Gastroesophageal sphincter (tissue), 4 donors: ENCODE data around the gene GGT1. TPM values are rescaled to one million over a fixed set of nuclear protein-coding genes. Genes with fewer than 3 reads are reported as not detected.
"Not testable (repeated sequence)": the region's sequence is repeated elsewhere in the genome, so short reads cannot be mapped to it uniquely, and the experiment has no call there.

Experiments
- ATAC-seq: fragments of 150-250 bp; one replicate; pipeline ENCODE4 v1.9.1; 2016; ENCODE audit warnings: mild to moderate bottlenecking, moderate library complexity
- H3K27ac ChIP-seq, 4 donors: fragments of 200-600 bp; sonication (generic) in 3 of 4; 1 replicate in 3 of 4; 2 replicates in 1 of 4; pipeline ENCODE4 v1.5.1; 2016 to 2019
- H3K27me3 ChIP-seq: fragments of 200-600 bp; sonication (generic); one replicate; pipeline ENCODE4 v1.5.1; 2019
- H3K36me3 ChIP-seq, 2 donors: fragments of 200-600 bp; sonication (generic); one replicate each; pipeline ENCODE4 v1.5.1; 2019; ENCODE audit warnings: control low read depth in 1 of 2
- H3K4me1 ChIP-seq, 3 donors: fragments of 200-600 bp; sonication (generic); 1 replicate in 2 of 3; 2 replicates in 1 of 3; pipeline ENCODE4 v1.5.1; 2016 to 2019; ENCODE audit warnings: control low read depth in 2 of 3
- H3K4me3 ChIP-seq, 2 donors: fragments of 200-600 bp; sonication (generic); one replicate each; pipeline ENCODE4 v1.5.1; 2019; ENCODE audit warnings: mild to moderate bottlenecking in 1 of 2, moderate library complexity in 1 of 2
- H3K9me3 ChIP-seq, 3 donors: fragments of 200-600 bp; sonication (generic); one replicate each; pipeline ENCODE4 v1.5.1; 2017 to 2019; ENCODE audit warnings: control low read depth in 2 of 3
- CTCF ChIP-seq, 4 experiments: fragments of 200-600 bp in 2 of 4; fragments of 450-650 bp in 2 of 4; sonication (generic) in 1 of 4; IDR thresholded peaks; one replicate each; pipeline ENCODE4 v1.5.1; 2017 to 2019; ENCODE audit warnings: antibody characterized with exemption in 4 of 4, mild to moderate bottlenecking in 2 of 4, moderate library complexity in 2 of 4
- EP300 ChIP-seq: sonication (generic); formaldehyde crosslinking; IDR thresholded peaks from one replicate; pipeline ENCODE4 v1.6.1; 2017; ENCODE audit warnings: antibody characterized with exemption, mild to moderate bottlenecking
- POLR2A ChIP-seq, 2 donors: fragments of 450-650 bp; IDR thresholded peaks; one replicate each; pipeline ENCODE4 v1.6.1; 2017; ENCODE audit warnings: antibody characterized with exemption in 2 of 2, mild to moderate bottlenecking in 2 of 2, moderate library complexity in 1 of 2
- POLR2AphosphoS5 ChIP-seq: sonication (generic); formaldehyde crosslinking; IDR thresholded peaks from one replicate; pipeline ENCODE4 v1.6.1; 2017; ENCODE audit warnings: antibody characterized with exemption
- WGBS, 2 donors: methylation state at CpG; one replicate each; pipeline ENCODE4 v1.1.5; 2018; ENCODE audit warnings: low coverage in 1 of 2; 5-methylcytosine and 5-hydroxymethylcytosine counted together
- total RNA-seq, 4 donors: library from RNA; depleted of rRNA; stranded (reverse); fragments of >200 nt; gene quantifications; one replicate each; pipeline ENCODE4 v1.1.0, GENCODE V29; 2016

Gene GGT1
- total RNA-seq, 4 donors from 2014 or later = 0.47 to 5.0 (median 3.7) TPM

- Histone ChIP-seq H3K27ac (peak overlapping the region; percentile 62 to 91 (median 88)), H3K27me3 (no peaks in the 10 kb centered on the region), H3K9me3 (no peaks in the 10 kb centered on the region), H3K4me3 (peak overlapping the region; percentile 74 to 80), H3K36me3 (peaks cover 0 to 27% of the 10 kb centered on the region in 2 donors), H3K4me1 (peaks cover 0 to 23% (median 6%) of the 10 kb centered on the region in 3 donors)
- TF ChIP-seq POLR2AphosphoS5 = no peak
- TF ChIP-seq EP300 = no peak
- TF ChIP-seq CTCF (IDR thresholded peaks at IDR 0.05) = no peak
- TF ChIP-seq POLR2A (IDR thresholded peaks at IDR 0.05) = no peak
- ATAC-seq = peak; percentile 10
- 7 to 54% methylated on average over 3 to 12 of the region's 33 CpGs for WGBS, 2 donors
Measured at GRCh38 chr22:24592058-24592850, 10.7 kb upstream of the GGT1 start.

- WGBS, 2 donors = 20 to 40% methylated on average over 1 to 2 of the region's 72 CpGs
- Histone ChIP-seq H3K9me3 (no peaks in the 10 kb centered on the region), H3K4me1 (peaks cover 0 to 23% (median 6%) of the 10 kb centered on the region in 3 donors), H3K27ac (peak within 1 kb of the TSS; percentile 62 to 91 (median 88)), H3K4me3 (peak within 1 kb of the TSS; percentile 74 to 80), H3K36me3 (peaks cover 0 to 20% of the 10 kb centered on the region in 2 donors), H3K27me3 (no peaks in the 10 kb centered on the region)
- ATAC-seq = peak; percentile 97
- no peak for TF ChIP-seq CTCF (IDR thresholded peaks at IDR 0.05)
- peak; percentile 34 to 57 for TF ChIP-seq POLR2A (IDR thresholded peaks at IDR 0.05)
- peak; percentile 58 for TF ChIP-seq POLR2AphosphoS5
- no peak for TF ChIP-seq EP300
Measured at GRCh38 chr22:24592851-24593558, 10.0 kb upstream of the GGT1 start, which contains the start of gene LRRC75B. TSS of gene LRRC75B (minus strand) at chr22:24593073. CDS start at chr22:24593039, 34 bp downstream.

GRCh38 chr22:24593559-24593835 lies 9.5 kb upstream of the GGT1 start:
- not testable (repeated sequence) for ATAC-seq, H3K9me3 ChIP-seq, H3K27me3 ChIP-seq
- Histone ChIP-seq H3K4me1 (peaks cover 0 to 23% (median 6%) of the 10 kb centered on the region in 3 donors), H3K27ac (peak overlapping the region; percentile 57 to 91 (median 88)), H3K36me3 (peaks cover 0 to 15% of the 10 kb centered on the region in 2 donors), H3K4me3 (peak overlapping the region; percentile 74 to 80)
- WGBS, 2 donors = 85% methylated on average over 8 of the region's 10 CpGs; no CpG with 5 or more reads in 1 of the 2 donors

GRCh38 chr22:24593836-24594568 lies 9.0 kb upstream of the GGT1 start:
- H3K36me3 ChIP-seq = peaks cover 0 to 10% of the 10 kb centered on the region in 2 donors
- H3K27ac ChIP-seq = peak overlapping the region in 3 of 4 donors; percentile 26 to 89 (median 87)
- H3K27me3 ChIP-seq = no peaks in the 10 kb centered on the region
- no peaks in the 10 kb centered on the region for H3K9me3 ChIP-seq
- peaks cover 0 to 23% (median 6%) of the 10 kb centered on the region in 3 donors for H3K4me1 ChIP-seq
- H3K4me3 ChIP-seq = no peak overlapping the region
- ATAC-seq = no peak
- 56% methylated on average over 3 of the region's 16 CpGs; no CpG with 5 or more reads in 1 of the 2 donors for WGBS, 2 donors
- TF ChIP-seq POLR2A (IDR thresholded peaks at IDR 0.05) (no peak), POLR2AphosphoS5 (no peak), EP300 (no peak)

- Histone ChIP-seq H3K27ac (peak overlapping the region in 1 of 4 donors; percentile 6), H3K4me3 (no peak overlapping the region), H3K27me3 (no peaks in the 10 kb centered on the region), H3K36me3 (peaks cover 0 to 3% of the 10 kb centered on the region in 2 donors), H3K4me1 (peaks cover 0 to 23% (median 6%) of the 10 kb centered on the region in 3 donors), H3K9me3 (no peaks in the 10 kb centered on the region)
- TF ChIP-seq POLR2AphosphoS5 = no peak
- no peak for TF ChIP-seq CTCF (IDR thresholded peaks at IDR 0.05)
- TF ChIP-seq POLR2A (IDR thresholded peaks at IDR 0.05) = no peak
- TF ChIP-seq EP300 = no peak
- no CpG with 5 or more reads among the region's 7 CpGs for WGBS, 2 donors
- no peak for ATAC-seq
Measured at GRCh38 chr22:24594569-24595120, 8.3 kb upstream of the GGT1 start.
